ENCODE results near the gene ASB8. TPM values are rescaled to one million over a fixed set of nuclear protein-coding genes. Genes with fewer than 3 reads are reported as not detected.

The ASB8 gene
- total and polyA plus RNA-seq, 2 of the 4 experiments (the other 2 are of a cell fraction): 22.9 to 26.7 TPM

DNA sequence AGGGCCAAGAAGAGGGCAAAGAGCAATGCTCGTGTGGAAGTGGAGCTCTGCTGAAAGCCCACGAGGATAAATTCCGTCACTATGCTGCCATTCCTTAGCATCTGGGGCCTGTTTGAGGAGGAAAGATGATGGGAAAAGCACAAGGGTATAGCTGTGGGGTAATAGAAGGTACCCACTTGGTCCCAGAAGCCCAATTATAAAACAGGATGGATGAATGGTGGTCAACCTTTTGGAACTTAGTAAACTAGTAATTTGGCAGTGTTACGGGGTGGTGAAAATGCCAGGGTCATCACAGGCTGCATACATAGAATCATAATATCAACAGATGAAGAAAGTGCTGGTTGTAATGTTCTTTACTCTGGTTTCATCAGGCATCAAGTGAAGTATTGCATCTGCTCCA is 45.9 kb upstream of the ASB8 start, which contains the start of gene OR10AD1:
TSS of gene OR10AD1 (minus strand) at position 101 of the 400 bp plus-strand sequence. CDS start at position 101, 0 bp downstream.
- H4K91ac ChIP-seq (ENCODE audit: insufficient read depth, low read depth, low read length): no peak within 1 kb of the TSS
- no peaks in the 10 kb centered on the region for H3K36me3 ChIP-seq (ENCODE audit: control insufficient read depth, insufficient read depth, low read length)
- DNase-seq: no peak
- H3K9ac ChIP-seq (ENCODE audit: low read depth, low read length): no peak within 1 kb of the TSS
- H3K4ac ChIP-seq (ENCODE audit: low read depth, low read length): no peak within 1 kb of the TSS
- in situ Hi-C loops (cut with MboI; ENCODE audit: low sequenced_read_pairs): no loop called here
- no peak within 1 kb of the TSS for H3K27ac ChIP-seq (ENCODE audit: insufficient read depth, low read length)
- no peaks in the 10 kb centered on the region for H3K9me1 ChIP-seq (ENCODE audit: insufficient read depth, low read length)
- H3K27me3 ChIP-seq (ENCODE audit: control insufficient read depth, insufficient read depth, low read length): no peaks in the 10 kb centered on the region
- no peak within 1 kb of the TSS for H2AK9ac ChIP-seq (replicated peaks; ENCODE audit: low read depth, low read length, poor library complexity)
- intact Hi-C loops (cut with micrococcal nuclease): no loop called here
- peaks cover 0 to 8% of the 10 kb centered on the region in 2 experiments; a peak in 2 of 4 replicates for H3K79me1 ChIP-seq (ENCODE audit: low read depth in 1 of 2, low read length in 2 of 2)
- 63% methylated on average over 3 of the region's 4 CpGs; no CpG with 5 or more reads in 1 of the 2 experiments for WGBS, 2 experiments (ENCODE audit: extremely low coverage in 2 of 2, insufficient read length in 1 of 2)
- ChIA-PET POLR2A (ENCODE audit: unreplicated experiment) (no interaction called here), CTCF (no interaction called here)
- H2BK20ac ChIP-seq (ENCODE audit: low read depth, low read length): no peak within 1 kb of the TSS
- no peak within 1 kb of the TSS for H3K18ac ChIP-seq (ENCODE audit: low read depth, low read length)
- H4K8ac ChIP-seq (ENCODE audit: low read depth in 2 of 2, low read length in 2 of 2): no peak within 1 kb of the TSS
- no peak within 1 kb of the TSS for H3K4me2 ChIP-seq (ENCODE audit: low read depth, low read length)
- no peaks in the 10 kb centered on the region for H4K20me1 ChIP-seq (ENCODE audit: insufficient read depth, low read length)
- H2BK15ac ChIP-seq (ENCODE audit: low read depth, low read length): no peak within 1 kb of the TSS
- H2AK5ac ChIP-seq (ENCODE audit: low read depth, low read length): no peak within 1 kb of the TSS; the same call in 1 of the 2 replicates
- H3K23ac ChIP-seq (ENCODE audit: low read depth, low read length): no peak within 1 kb of the TSS
- H3K56ac ChIP-seq (ENCODE audit: extremely low read depth, insufficient read depth, low read length): no peak within 1 kb of the TSS
- peaks cover 6% of the 10 kb centered on the region; the same call in 1 of the 2 replicates for H3K4me1 ChIP-seq (ENCODE audit: control insufficient read depth, insufficient read depth, low read length)
- BruUV-seq (replicated peaks): no TSS peak
- H3K14ac ChIP-seq (replicated peaks; ENCODE audit: low read depth, low read length): no peak within 1 kb of the TSS
- H2BK120ac ChIP-seq (ENCODE audit: low read depth, low read length): no peak within 1 kb of the TSS
- no peak within 1 kb of the TSS for H4K5ac ChIP-seq (ENCODE audit: low read depth, low read length)
- H3K9me3 ChIP-seq (ENCODE audit: control insufficient read depth, insufficient read depth, low read length): peaks cover 2% of the 10 kb centered on the region; the same call in 1 of the 2 replicates
- no peak within 1 kb of the TSS for H2BK5ac ChIP-seq (ENCODE audit: low read depth, low read length, poor library complexity, severe bottlenecking)
- dilution Hi-C loops (cut with HindIII; ENCODE audit: low sequenced_read_pairs, unreplicated experiment): no loop called here
- H2AFZ ChIP-seq (replicated peaks; ENCODE audit: low read length, poor library complexity): no peak within 1 kb of the TSS
- ATAC-seq (ENCODE audit: low read depth): no peak
- H3K4me3 ChIP-seq (ENCODE audit: insufficient read depth, low read depth, low read length): no peak within 1 kb of the TSS
- no peak for TF ChIP-seq MAZ (IDR thresholded peaks at IDR 0.05; ENCODE audit: borderline replicate concordance, low read depth, low read length)
- TF ChIP-seq, protein P1, sequence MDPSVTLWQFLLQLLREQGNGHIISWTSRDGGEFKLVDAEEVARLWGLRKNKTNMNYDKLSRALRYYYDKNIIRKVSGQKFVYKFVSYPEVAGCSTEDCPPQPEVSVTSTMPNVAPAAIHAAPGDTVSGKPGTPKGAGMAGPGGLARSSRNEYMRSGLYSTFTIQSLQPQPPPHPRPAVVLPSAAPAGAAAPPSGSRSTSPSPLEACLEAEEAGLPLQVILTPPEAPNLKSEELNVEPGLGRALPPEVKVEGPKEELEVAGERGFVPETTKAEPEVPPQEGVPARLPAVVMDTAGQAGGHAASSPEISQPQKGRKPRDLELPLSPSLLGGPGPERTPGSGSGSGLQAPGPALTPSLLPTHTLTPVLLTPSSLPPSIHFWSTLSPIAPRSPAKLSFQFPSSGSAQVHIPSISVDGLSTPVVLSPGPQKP (IDR thresholded peaks at IDR 0.05; ENCODE audit: borderline replicate concordance, low read depth, low read length): no peak
- TF ChIP-seq CHD1 (IDR thresholded peaks at IDR 0.05; ENCODE audit: low read depth, low read length): no peak
- TF ChIP-seq, protein P2, sequence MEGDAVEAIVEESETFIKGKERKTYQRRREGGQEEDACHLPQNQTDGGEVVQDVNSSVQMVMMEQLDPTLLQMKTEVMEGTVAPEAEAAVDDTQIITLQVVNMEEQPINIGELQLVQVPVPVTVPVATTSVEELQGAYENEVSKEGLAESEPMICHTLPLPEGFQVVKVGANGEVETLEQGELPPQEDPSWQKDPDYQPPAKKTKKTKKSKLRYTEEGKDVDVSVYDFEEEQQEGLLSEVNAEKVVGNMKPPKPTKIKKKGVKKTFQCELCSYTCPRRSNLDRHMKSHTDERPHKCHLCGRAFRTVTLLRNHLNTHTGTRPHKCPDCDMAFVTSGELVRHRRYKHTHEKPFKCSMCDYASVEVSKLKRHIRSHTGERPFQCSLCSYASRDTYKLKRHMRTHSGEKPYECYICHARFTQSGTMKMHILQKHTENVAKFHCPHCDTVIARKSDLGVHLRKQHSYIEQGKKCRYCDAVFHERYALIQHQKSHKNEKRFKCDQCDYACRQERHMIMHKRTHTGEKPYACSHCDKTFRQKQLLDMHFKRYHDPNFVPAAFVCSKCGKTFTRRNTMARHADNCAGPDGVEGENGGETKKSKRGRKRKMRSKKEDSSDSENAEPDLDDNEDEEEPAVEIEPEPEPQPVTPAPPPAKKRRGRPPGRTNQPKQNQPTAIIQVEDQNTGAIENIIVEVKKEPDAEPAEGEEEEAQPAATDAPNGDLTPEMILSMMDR (conservative IDR thresholded peaks at IDR 0.05; ENCODE audit: low read depth, low read length): no peak
- no peak for TF ChIP-seq RCOR1 (IDR thresholded peaks at IDR 0.05; ENCODE audit: insufficient replicate concordance, low read length)
- TF ChIP-seq NFE2L2 (IDR thresholded peaks at IDR 0.05; ENCODE audit: low read depth, low read length): no peak
- TF ChIP-seq MAFK (IDR thresholded peaks at IDR 0.05; ENCODE audit: low read depth, low read length): no peak
- no peak for TF ChIP-seq FOS (IDR thresholded peaks at IDR 0.05; ENCODE audit: low read depth, low read length)
- no peak for TF ChIP-seq RAD21 (IDR thresholded peaks at IDR 0.05; ENCODE audit: low read length)
- TF ChIP-seq MXI1 (IDR thresholded peaks at IDR 0.05; ENCODE audit: borderline replicate concordance, low read depth, low read length): no peak
- TF ChIP-seq POLR2A (IDR thresholded peaks at IDR 0.05; ENCODE audit: low read depth, low read length): no peak
- TF ChIP-seq RFX5 (IDR thresholded peaks at IDR 0.05; ENCODE audit: low read depth, low read length): no peak
- TF ChIP-seq BHLHE40 (IDR thresholded peaks at IDR 0.05; ENCODE audit: low read depth, low read length): no peak
- TF ChIP-seq, protein P3, sequence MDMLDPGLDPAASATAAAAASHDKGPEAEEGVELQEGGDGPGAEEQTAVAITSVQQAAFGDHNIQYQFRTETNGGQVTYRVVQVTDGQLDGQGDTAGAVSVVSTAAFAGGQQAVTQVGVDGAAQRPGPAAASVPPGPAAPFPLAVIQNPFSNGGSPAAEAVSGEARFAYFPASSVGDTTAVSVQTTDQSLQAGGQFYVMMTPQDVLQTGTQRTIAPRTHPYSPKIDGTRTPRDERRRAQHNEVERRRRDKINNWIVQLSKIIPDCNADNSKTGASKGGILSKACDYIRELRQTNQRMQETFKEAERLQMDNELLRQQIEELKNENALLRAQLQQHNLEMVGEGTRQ (IDR thresholded peaks at IDR 0.05; ENCODE audit: low read depth, low read length): no peak
- no peak for TF ChIP-seq SMC3 (IDR thresholded peaks at IDR 0.05; ENCODE audit: low read depth, low read length)
- TF ChIP-seq CEBPB (IDR thresholded peaks at IDR 0.05; ENCODE audit: low read depth, low read length): no peak

Data from IMR-90 (cell line).